ENCODE data around the gene RSBN1L.

DNA sequence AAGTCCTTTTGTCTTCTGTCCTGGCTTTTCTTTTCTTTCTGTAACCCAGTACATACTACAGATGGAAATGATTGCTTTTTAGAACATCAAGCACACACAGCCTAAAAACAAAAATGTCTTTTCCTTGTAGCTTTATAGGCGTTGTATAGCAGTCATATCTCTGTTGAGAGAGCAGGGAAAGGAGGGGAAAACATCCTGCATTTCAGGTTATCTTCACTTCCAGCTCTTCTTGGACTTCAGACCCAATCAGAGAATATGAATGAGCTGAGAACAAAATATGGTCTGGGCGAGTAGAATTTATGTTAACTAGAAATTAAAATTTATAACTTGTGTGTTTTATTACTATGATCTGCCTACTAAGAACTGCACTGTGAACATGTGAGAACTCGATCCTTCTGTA is 87.3 kb downstream of the RSBN1L start:
- TF ChIP-seq POLR2A (IDR thresholded peaks at IDR 0.05; ENCODE audit: low read length) (no peak), GATA1 (IDR thresholded peaks at IDR 0.05; ENCODE audit: low read depth, low read length) (no peak)
